WTC11 (cell line): ENCODE results near the gene RRP12. TPM values are rescaled to one million over a fixed set of nuclear protein-coding genes. Genes with fewer than 3 reads are reported as not detected.

Experiments used
- total RNA-seq: library from RNA; stranded (reverse); gene quantifications from 3 replicates; pipeline ENCODE4 v1.2.3, GENCODE V29; 2021

The RRP12 gene
- total RNA-seq, 1 experiment from 2014 or later, result 56.6 TPM

Other genes with a start within 250 kb of the RRP12 start
- 1.1 to 1.6 TPM (median 1.4 TPM) in 3 replicates for gene SLIT1, start 215.4 kb downstream of the RRP12 start, total RNA-seq
- 35.5 to 42.2 TPM (median 38.0 TPM) in 3 replicates for gene ARHGAP19, start 108.7 kb downstream of the RRP12 start, total RNA-seq
- 7.0 to 8.2 TPM (median 7.6 TPM) in 3 replicates for gene FRAT1, start 82.1 kb downstream of the RRP12 start, total RNA-seq
- gene FRAT2, start 66.6 kb downstream of the RRP12 start, total RNA-seq, result 48.2 to 53.5 TPM (median 50.8 TPM) in 3 replicates
- 833 to 990 TPM (median 989 TPM) in 3 replicates for gene PGAM1, start 24.9 kb upstream of the RRP12 start, total RNA-seq
- gene EXOSC1, start 44.7 kb upstream of the RRP12 start, total RNA-seq, result 48.4 to 53.7 TPM (median 50.0 TPM) in 3 replicates
- 39.6 to 44.4 TPM (median 44.0 TPM) in 3 replicates for gene ZDHHC16, start 44.8 kb upstream of the RRP12 start, total RNA-seq
- 135 to 153 TPM (median 141 TPM) in 3 replicates for gene MMS19, start 97.1 kb upstream of the RRP12 start, total RNA-seq
- gene UBTD1, start 97.6 kb upstream of the RRP12 start, total RNA-seq, result 29.1 to 35.7 TPM (median 31.2 TPM) in 3 replicates
- not detected in 3 replicates for gene ANKRD2, start 171.4 kb upstream of the RRP12 start, total RNA-seq
- gene HOGA1, start 183.0 kb upstream of the RRP12 start, total RNA-seq, result 0.15 to 0.62 TPM (median 0.55 TPM) in 3 replicates
- gene C10orf62, start 188.4 kb upstream of the RRP12 start, total RNA-seq, result 0.21 to 0.34 TPM in 2 of 3 replicates, not detected in the other
- 21.8 to 27.1 TPM (median 24.0 TPM) in 3 replicates for gene MORN4, start 232.2 kb upstream of the RRP12 start, total RNA-seq
- 18.6 to 19.6 TPM (median 19.5 TPM) in 3 replicates for gene PI4K2A, start 239.3 kb upstream of the RRP12 start, total RNA-seq